Activated effector memory CD4-positive, alpha-beta T cell treated with anti-CD3 and anti-CD28 coated beads, Interleukin-2, amount 50 U/mL, for 16 hours (primary cell): ENCODE measurements around the gene AURKAIP1.
"Not testable (repeated sequence)": the region's sequence is repeated elsewhere in the genome, so short reads cannot be mapped to it uniquely, and the experiment has no call there.

Experiments
- DNase-seq: peaks from one replicate; pipeline ENCODE4 v3.0.0-alpha.2; 2020

AURKAIP1 gene

GRCh38 chr1:1385339-1385738 lies 10.3 kb upstream of the AURKAIP1 start:
- not testable (repeated sequence) for DNase-seq

GRCh38 chr1:1381294-1381693 lies 6.3 kb upstream of the AURKAIP1 start:
- no peak for DNase-seq

DNA sequence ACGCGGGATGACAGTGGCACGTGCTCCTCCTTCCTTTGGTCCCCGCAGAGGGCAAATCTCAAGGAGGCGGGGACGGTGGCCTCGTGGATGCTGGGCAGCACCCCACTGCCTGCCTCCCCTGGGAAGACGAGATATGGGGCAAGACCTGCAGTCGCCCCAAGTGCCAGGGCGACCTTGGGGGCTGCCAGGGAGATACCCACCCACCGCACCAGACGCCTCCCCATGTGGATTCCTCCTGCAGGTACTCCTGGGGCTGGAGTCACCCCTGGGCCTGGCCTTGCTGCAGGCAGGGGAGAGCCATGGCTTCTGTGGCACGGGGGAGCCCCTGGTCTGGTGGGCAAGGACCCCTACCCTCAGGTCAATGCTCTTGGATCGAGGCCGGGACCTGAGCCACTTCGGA lies 5.9 kb upstream of the AURKAIP1 start:
- no peak for DNase-seq

DNA sequence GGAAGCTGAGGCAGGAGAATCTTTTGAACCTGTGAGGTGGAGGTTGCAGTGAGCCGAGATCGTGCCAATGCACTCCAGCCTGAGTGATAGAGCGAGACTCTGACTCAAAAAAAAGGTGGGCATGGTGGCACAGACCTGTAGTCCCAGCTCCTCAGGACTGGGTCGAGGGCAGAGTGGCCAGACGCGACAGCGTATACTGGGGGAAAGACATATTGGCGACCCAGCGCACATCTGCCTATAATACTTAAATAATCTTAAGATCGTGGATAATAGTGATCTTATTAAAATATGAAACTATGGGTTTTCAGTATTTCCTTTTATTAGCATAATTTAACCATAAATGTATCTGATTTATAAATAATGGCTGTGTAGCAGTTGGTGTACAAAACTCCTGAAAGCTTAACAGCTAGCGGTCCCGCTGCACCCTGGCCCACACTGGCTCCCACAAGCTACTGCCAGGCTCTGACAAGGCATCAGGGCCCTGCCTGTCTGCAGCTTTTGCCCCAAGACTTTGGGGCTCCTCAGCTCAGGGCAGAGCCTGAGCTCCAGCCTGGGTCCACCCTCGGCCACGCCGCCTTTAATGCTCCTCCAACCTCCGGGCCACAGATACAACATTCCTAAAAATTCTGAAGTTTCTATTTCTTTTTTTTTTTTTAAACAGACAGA lies 2.7 kb upstream of the AURKAIP1 start:
- no peak for DNase-seq

DNA sequence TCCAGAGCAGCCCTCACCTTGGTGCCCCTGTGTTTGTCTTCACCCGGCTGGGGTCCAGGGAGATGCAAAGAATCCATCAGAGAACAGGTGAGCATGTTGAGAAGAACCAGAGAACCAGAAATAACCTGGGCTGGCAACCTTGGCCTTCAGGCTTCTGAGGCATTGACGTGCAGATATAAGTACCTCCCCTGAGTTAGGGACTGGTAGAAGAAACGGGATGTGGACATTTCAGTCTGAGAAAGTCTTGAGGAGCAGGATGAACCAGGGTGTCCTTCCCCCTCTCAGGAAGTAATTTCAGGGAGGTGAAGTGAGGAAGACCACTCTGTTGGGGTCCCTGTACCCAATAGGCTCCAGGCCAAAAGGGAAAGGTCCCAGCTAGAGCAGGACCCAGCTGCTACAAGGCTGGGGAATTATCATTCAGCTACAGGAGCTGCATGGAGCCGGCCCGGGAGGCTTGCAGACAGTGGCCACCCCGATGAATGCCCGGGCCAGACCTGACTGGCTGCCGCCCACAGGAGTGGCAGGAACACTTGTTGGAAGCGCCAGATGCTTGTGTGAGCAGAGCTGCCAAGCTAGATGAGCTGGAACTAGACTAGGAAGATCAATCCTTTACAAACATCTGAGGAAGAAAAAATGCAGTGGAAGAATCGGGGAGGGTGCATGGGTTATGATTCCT lies 1.7 kb upstream of the AURKAIP1 start:
- DNase-seq: no peak

- peak; percentile 71 for DNase-seq
These were observed 448 bp downstream of the AURKAIP1 start for GRCh38 chr1:1374589-1374928.

DNA sequence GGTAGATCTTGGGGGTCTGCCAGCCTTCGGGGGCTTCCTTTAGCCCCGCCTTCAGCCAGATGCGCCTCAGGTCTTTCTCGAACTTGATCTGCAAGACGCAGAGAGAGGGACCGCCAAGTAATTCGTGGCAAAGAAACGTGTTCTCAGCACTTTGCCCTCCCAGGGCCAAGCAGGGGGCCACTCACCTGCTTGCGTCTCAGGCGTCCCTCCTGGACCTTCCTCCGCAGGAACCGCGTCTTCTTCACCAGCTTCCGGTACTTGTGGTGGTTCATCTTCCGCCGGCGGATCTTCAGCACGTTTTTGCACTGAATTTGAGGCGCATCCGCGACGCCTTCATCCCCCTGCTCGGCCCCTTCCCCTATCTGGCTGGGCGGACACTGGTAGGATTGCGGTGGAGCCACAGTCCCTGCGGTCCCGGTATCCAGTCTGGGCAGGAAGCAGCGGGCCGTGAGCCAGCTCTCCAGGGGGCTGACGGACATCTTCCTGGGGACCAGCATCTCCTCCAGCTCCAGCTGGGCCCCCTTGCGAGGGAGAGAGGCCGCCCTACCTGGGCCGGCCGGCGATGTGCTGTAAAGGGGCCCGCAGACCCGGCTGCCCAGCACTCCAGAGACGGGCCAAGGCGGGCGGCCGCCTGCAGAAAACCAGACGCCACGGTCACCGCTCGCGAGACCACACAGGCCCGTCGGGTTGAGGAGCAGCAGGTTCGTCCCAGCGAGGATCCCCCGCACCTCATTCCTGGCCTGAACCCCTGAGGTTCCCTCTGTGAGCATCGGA lies 1.0 kb downstream of the AURKAIP1 start:
- DNase-seq: no peak

DNA sequence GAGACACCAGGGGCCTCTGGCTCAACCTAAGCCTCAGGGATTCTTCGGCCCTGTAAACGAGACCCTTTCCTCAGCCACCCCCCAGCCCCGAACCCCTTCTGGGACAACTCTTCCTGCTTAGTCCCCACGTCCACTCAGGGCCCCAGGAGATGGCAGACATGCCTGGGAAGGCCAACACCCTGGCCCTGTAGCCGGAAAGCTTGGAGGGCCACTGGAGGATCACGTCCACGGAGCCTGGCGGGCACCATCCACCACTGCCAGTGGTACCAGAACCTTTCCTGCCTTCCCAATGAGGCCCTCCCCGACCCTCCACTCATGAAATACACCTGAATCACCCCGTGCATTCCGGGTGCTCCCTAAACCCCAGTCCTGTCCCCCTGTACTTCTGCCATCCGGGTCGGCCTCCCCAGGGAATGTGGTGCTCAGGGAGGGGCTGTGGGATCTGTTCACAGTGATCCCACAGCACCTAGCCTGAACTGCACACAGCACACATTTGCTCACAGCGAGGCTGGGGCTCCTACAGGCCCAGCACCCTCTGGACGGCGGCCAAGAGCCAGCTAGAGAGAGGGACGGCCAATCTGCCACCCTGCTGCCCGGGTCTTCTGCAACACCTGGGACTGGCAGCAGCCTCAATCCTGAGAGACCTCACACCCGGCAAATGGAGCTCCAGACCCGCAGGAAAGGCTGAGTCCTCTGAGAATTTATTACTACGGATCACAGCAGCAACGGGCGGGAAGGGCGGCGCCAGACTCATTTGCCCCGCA lies 1.8 kb downstream of the AURKAIP1 start:
- no peak for DNase-seq

DNA sequence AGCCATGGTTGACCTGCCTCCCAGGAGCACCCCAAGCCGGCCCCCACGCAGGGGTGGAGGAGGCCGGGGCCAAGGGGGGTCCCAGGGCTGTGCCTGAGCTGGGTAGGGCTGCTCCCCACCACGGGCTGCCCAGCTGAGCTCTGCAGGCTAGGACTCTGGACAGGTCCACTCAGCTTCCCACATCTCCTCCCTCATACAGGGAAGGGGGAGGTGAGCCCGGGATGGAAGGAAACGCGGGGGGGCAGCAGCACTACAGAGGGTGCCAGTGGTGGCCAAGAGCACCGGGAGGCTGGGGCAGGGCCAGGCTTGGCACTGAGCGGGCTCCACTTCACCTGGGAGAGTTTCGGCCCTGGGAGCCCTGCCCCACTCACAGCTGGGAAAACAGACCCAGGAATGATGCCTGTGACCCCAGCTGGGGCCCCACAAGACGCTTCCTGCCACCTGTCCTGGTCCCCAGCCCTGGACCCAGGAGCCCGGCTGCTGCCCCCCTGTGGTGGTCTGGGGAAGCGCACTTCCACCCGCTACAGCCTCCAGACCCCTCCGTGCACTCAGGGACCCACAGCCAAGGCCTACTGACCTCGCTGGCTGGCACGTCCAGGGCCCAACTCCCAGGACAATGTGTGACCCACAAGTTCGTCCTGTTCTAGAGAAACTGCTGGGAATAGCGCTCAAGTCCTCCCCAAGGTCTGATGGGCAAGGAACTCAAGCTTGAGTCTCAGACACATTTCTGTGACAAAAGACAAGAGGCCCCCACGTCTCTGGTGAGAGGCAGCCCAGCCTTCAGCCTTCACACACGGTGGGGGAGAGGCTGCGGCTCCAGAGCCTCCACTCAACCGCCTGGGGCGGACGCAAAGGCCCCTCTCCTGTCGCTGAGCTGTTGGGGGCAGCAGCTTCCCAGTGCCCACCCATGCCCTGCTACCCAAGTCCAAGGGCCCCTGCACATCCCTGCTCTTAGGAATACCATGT lies 3.0 kb downstream of the AURKAIP1 start:
- peak; percentile 93 for DNase-seq

GRCh38 chr1:1371364-1371745 lies 3.7 kb downstream of the AURKAIP1 start:
- peak; percentile 85 for DNase-seq

- DNase-seq: no peak
These were observed 4.2 kb downstream of the AURKAIP1 start for GRCh38 chr1:1370771-1371300.

DNA sequence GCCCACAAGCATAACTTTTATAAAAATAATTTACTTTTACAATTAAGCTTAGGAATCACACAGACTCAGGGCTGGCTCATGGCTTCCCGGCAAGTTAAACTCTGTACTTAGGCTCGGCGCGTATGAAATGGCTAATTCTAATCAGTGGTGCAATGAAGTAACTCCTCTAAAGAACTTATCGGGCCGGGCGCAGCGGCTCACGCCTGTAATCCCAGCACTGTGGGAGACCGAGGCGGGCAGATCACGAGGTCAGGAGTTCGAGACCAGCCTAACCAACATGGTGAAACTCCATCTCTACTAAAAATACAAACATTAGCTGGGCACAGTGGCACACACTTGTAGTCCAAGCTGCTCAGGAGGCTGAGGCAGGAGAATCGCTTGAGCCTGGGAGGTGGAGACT lies 4.9 kb downstream of the AURKAIP1 start:
- DNase-seq: not testable (repeated sequence)

GRCh38 chr1:1367315-1367714 lies 7.7 kb downstream of the AURKAIP1 start:
- DNase-seq: no peak

- DNase-seq: no peak
These were observed 8.3 kb downstream of the AURKAIP1 start for GRCh38 chr1:1366699-1367066.

- no peak for DNase-seq
These were observed 8.9 kb downstream of the AURKAIP1 start for GRCh38 chr1:1365875-1366698.

- DNase-seq: no peak
These were observed 10.7 kb downstream of the AURKAIP1 start for GRCh38 chr1:1364266-1364665.

DNA sequence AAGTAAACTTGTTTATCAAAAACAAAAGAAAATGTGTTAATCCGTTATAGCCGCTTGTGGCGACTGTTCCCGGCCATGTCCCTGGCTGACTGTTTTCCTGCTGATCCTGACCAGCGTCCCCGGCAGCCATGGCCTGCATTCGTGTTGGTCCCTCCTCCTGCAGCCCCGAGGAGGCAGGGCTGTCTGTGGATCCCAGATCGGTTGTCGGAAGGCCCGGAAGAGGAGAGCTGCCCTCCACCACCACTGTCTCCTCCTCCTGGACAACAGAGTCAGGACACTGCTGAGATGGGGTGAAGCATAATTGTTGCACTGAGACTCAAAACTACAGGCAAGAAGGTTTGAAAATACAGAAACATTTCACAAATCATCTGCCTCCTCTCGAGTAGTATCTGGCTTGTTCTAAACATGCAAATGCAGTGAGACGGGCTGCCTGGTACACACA lies 13.0 kb downstream of the AURKAIP1 start:
- no peak for DNase-seq

GRCh38 chr1:1361233-1361981 lies 13.6 kb downstream of the AURKAIP1 start:
- DNase-seq: no peak

GRCh38 chr1:1360506-1361169 lies 14.4 kb downstream of the AURKAIP1 start:
- DNase-seq: no peak
